ENCODE data around the gene MINDY4.

DNA sequence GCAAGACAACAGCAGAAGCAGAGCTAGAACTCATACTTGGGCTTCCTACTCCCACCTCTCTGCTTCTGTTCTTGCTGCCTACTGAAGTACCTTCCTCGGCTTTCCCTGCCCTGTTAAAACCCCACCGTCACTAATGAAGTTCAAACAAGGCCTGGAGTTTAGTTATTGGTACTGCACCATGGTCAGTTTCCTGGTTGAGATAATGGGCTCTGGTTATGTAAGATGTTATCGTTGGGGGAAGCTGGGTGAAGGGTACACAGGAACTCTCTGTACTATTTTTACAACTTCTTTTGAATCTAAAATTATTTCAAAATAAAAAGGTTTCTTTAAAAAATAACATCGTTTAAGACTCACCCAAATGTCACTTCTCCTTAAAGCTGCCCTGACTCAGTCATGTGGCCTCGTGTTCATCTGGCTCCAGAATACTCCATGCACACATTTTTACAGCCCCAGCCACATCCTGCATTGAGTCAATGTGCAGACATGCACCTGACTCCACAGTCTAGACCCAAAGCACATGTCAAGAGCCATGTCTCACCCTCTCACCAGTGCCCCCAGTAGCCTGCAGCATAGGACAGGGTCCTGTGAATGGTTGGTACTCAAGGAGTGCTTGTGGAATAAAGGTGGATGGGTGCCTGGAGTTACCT, 103.6 kb downstream of the MINDY4 start:
- TF ChIP-seq ESRRA (IDR thresholded peaks at IDR 0.05; ENCODE audit: low read length) (no peak), TAF1 (IDR thresholded peaks at IDR 0.05; ENCODE audit: borderline replicate concordance, low read depth, low read length) (no peak), NFYA (IDR thresholded peaks at IDR 0.05; ENCODE audit: borderline replicate concordance, low read depth, low read length) (no peak), NFXL1 (IDR thresholded peaks at IDR 0.05; ENCODE audit: borderline replicate concordance) (no peak), TARDBP (IDR thresholded peaks at IDR 0.05; ENCODE audit: borderline replicate concordance) (no peak)
- TF ChIP-seq, protein P1, sequence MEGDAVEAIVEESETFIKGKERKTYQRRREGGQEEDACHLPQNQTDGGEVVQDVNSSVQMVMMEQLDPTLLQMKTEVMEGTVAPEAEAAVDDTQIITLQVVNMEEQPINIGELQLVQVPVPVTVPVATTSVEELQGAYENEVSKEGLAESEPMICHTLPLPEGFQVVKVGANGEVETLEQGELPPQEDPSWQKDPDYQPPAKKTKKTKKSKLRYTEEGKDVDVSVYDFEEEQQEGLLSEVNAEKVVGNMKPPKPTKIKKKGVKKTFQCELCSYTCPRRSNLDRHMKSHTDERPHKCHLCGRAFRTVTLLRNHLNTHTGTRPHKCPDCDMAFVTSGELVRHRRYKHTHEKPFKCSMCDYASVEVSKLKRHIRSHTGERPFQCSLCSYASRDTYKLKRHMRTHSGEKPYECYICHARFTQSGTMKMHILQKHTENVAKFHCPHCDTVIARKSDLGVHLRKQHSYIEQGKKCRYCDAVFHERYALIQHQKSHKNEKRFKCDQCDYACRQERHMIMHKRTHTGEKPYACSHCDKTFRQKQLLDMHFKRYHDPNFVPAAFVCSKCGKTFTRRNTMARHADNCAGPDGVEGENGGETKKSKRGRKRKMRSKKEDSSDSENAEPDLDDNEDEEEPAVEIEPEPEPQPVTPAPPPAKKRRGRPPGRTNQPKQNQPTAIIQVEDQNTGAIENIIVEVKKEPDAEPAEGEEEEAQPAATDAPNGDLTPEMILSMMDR (IDR thresholded peaks at IDR 0.05 in 2 of 3, conservative IDR thresholded peaks at IDR 0.05 in 1 of 3; ENCODE audit: control insufficient read depth in 2 of 3, extremely low read depth in 1 of 3, insufficient read depth in 1 of 3, low read depth in 3 of 3, low read length in 3 of 3) = no peak
- TF ChIP-seq, protein P2, sequence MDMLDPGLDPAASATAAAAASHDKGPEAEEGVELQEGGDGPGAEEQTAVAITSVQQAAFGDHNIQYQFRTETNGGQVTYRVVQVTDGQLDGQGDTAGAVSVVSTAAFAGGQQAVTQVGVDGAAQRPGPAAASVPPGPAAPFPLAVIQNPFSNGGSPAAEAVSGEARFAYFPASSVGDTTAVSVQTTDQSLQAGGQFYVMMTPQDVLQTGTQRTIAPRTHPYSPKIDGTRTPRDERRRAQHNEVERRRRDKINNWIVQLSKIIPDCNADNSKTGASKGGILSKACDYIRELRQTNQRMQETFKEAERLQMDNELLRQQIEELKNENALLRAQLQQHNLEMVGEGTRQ (IDR thresholded peaks at IDR 0.05; ENCODE audit: borderline replicate concordance, low read depth, low read length) = no peak
